ENCODE data around the gene SCD5.

The SCD5 gene

GRCh38 chr4:82591592-82591991 is 207.0 kb downstream of the SCD5 start:
- no peaks in the 10 kb centered on the region for H3K9me3 Mint-ChIP-seq
- peaks cover 3% of the 10 kb centered on the region for H3K27me3 Mint-ChIP-seq (ENCODE audit: low read depth)
- H3K4me1 Mint-ChIP-seq = peaks cover 5% of the 10 kb centered on the region
- no peak overlapping the region for H3K27ac Mint-ChIP-seq
- H3K4me3 Mint-ChIP-seq = no peak overlapping the region
- no peaks in the 10 kb centered on the region for H3K36me3 Mint-ChIP-seq (ENCODE audit: low read depth)
- TF ChIP-seq, protein P1, sequence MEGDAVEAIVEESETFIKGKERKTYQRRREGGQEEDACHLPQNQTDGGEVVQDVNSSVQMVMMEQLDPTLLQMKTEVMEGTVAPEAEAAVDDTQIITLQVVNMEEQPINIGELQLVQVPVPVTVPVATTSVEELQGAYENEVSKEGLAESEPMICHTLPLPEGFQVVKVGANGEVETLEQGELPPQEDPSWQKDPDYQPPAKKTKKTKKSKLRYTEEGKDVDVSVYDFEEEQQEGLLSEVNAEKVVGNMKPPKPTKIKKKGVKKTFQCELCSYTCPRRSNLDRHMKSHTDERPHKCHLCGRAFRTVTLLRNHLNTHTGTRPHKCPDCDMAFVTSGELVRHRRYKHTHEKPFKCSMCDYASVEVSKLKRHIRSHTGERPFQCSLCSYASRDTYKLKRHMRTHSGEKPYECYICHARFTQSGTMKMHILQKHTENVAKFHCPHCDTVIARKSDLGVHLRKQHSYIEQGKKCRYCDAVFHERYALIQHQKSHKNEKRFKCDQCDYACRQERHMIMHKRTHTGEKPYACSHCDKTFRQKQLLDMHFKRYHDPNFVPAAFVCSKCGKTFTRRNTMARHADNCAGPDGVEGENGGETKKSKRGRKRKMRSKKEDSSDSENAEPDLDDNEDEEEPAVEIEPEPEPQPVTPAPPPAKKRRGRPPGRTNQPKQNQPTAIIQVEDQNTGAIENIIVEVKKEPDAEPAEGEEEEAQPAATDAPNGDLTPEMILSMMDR (IDR thresholded peaks at IDR 0.05; ENCODE audit: unreplicated experiment in 3 of 3) = no peak

DNA sequence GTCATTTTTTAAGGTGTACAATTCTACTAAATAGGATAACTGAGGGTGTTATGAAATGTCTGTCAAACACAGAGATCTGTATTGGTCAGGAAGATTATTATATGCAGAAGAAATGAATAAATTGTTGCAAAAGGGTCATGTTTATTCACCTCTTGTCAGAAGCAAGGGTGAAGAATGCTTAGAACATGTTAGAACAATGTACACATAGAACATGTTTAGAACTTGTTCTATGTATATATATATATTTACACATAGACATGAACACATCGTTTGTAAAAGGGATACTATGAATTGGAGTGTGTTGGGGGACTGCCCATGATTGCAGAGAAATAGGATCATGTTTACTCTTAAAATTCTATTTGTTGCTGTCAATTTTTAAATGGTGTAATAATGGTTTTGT is 208.8 kb downstream of the SCD5 start:
- Mint-ChIP-seq H3K36me3 (ENCODE audit: low read depth) (no peaks in the 10 kb centered on the region), H3K27me3 (ENCODE audit: low read depth) (peaks cover 3% of the 10 kb centered on the region), H3K9me3 (no peaks in the 10 kb centered on the region), H3K4me3 (no peak overlapping the region), H3K4me1 (peaks cover 19% of the 10 kb centered on the region), H3K27ac (no peak overlapping the region)
- TF ChIP-seq, protein P1 (IDR thresholded peaks at IDR 0.05; ENCODE audit: unreplicated experiment in 3 of 3) = no peak

GRCh38 chr4:82588771-82589270 is 209.8 kb downstream of the SCD5 start:
- H3K4me3 Mint-ChIP-seq = no peak overlapping the region

DNA sequence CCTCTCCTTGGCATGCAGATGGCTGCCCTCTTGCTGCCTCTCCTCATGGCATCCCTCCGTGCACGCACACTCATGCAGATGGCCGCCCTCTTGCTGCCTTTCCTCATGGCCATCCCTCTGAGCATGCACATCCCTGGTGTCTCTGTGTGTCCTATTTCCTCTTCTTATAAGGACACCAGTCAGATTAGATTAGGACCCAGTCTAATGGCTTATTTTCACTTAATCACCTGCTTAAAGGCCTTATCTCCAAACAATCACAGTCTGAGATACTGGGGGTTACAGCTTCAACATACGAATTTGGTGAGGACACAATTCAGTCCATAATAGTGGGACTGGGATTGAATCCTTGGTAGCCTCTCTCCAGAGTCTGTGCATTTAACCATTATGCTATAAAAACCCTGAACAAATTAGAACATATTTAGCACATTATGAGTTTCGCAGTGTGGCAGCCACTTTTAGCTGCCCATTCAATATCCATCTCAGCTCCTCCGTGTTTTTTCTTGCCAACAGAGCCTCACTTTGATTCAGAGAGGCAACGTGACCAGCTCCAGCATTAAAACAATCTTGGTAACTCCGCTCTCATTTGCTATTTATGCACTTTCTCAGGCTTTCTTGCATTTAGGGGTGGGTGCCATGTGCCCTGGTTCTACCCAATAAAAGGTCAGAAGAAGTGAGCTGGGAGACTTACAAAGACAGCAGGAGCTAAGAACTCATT is 210.6 kb downstream of the SCD5 start:
- no peaks in the 10 kb centered on the region for H3K9me3 Mint-ChIP-seq
- no peak overlapping the region for H3K27ac Mint-ChIP-seq
- no peak overlapping the region for H3K4me3 Mint-ChIP-seq
- H3K27me3 Mint-ChIP-seq (ENCODE audit: low read depth) = peaks cover 7% of the 10 kb centered on the region
- TF ChIP-seq, protein P1 (IDR thresholded peaks at IDR 0.05; ENCODE audit: unreplicated experiment in 3 of 3) = no peak
- no peaks in the 10 kb centered on the region for H3K36me3 Mint-ChIP-seq (ENCODE audit: low read depth)
- H3K4me1 Mint-ChIP-seq = peaks cover 20% of the 10 kb centered on the region

More at GRCh38 chr4:82588771-82589270, 209.8 kb downstream of the SCD5 start:
- Mint-ChIP-seq H3K9me3 (no peaks in the 10 kb centered on the region), H3K36me3 (ENCODE audit: low read depth) (no peaks in the 10 kb centered on the region), H3K4me1 (peaks cover 20% of the 10 kb centered on the region), H3K27ac (no peak overlapping the region), H3K27me3 (ENCODE audit: low read depth) (peaks cover 3% of the 10 kb centered on the region)
- TF ChIP-seq, protein P1 (IDR thresholded peaks at IDR 0.05; ENCODE audit: unreplicated experiment in 3 of 3) = no peak

DNA sequence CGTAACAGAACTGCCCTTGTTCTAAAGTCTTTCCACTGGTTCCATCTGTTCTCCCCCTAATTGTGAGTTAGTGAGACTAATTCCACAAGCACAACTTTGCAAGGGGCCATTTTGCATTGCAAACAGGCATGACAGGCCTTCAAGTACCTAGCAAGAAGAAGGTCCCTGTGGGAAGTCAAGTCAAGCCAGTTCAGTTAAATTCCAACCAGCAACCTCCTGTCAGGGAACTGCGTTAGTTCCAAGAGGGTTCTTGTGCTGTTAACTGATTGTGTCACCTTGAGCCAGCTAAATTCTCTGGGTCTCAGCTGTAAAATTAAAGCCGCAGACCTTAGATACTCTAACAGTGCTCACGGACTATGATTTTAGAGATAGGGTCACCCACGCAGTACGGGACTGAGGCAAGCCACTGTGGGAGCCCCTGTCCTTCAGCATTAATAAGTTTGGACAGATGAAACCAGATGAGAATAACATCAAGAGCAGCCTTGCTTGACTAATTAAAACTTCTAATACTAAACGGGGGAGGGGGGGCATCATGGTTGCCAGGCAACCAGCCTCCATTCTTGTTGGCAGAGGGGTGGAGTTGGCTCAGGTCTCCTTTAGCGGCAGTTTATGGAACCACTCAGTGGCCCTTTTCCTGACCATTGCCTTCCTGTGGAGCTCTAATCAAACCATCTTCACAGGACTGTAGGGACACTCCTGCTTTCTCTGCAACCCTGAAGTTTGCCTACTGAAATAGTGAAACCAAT is 212.7 kb downstream of the SCD5 start:
- TF ChIP-seq, protein P1 (IDR thresholded peaks at IDR 0.05; ENCODE audit: unreplicated experiment in 3 of 3) = no peak
- Mint-ChIP-seq H3K36me3 (ENCODE audit: low read depth) (no peaks in the 10 kb centered on the region), H3K4me1 (peaks cover 20% of the 10 kb centered on the region), H3K9me3 (no peaks in the 10 kb centered on the region), H3K4me3 (no peak overlapping the region), H3K27me3 (ENCODE audit: low read depth) (peaks cover 4% of the 10 kb centered on the region), H3K27ac (peak overlapping the region; percentile 64 to 91 (median 67))
